Fibroblast of skin of abdomen (primary cell): Measurements from ENCODE around the gene PC.

ENCODE experiments used
- DNase-seq: peaks from one replicate; pipeline ENCODE4 v3.0.0-alpha.2; 2013

Gene PC

GRCh38 chr11:66951135-66951534, 7.0 kb downstream of the PC start:
- DNase-seq = no peak

GRCh38 chr11:66950112-66950535, 8.1 kb downstream of the PC start:
- DNase-seq = peak; percentile 65

GRCh38 chr11:66938582-66939135, 19.5 kb downstream of the PC start:
- DNase-seq = no peak

- DNase-seq = no peak
These were observed 20.9 kb downstream of the PC start for GRCh38 chr11:66937193-66937733.

GRCh38 chr11:66936311-66936711, 21.9 kb downstream of the PC start:
- DNase-seq = peak; percentile 80

- DNase-seq = peak; percentile 79
These were observed 23.0 kb downstream of the PC start for GRCh38 chr11:66934950-66935779.

- DNase-seq = peak; percentile 44
These were observed 24.7 kb downstream of the PC start for GRCh38 chr11:66933531-66933930.

GRCh38 chr11:66932543-66932942, 25.6 kb downstream of the PC start:
- DNase-seq = no peak

GRCh38 chr11:66929753-66930152, 28.4 kb downstream of the PC start:
- DNase-seq = no peak

GRCh38 chr11:66924272-66924671, 33.9 kb downstream of the PC start:
- no peak for DNase-seq

- no peak for DNase-seq
These were observed 35.6 kb downstream of the PC start for GRCh38 chr11:66922551-66922950.

GRCh38 chr11:66920978-66921784, 37.0 kb downstream of the PC start:
- DNase-seq = no peak

GRCh38 chr11:66919923-66920322, 38.3 kb downstream of the PC start:
- no peak for DNase-seq

- DNase-seq = no peak
These were observed 39.4 kb downstream of the PC start for GRCh38 chr11:66918741-66919140.

GRCh38 chr11:66915866-66916265, 42.3 kb downstream of the PC start:
- no peak for DNase-seq

- no peak for DNase-seq
These were observed 42.9 kb downstream of the PC start for GRCh38 chr11:66915046-66915832.

GRCh38 chr11:66914505-66914904, 43.7 kb downstream of the PC start:
- no peak for DNase-seq

- DNase-seq = no peak
These were observed 45.3 kb downstream of the PC start for GRCh38 chr11:66912911-66913310.

- DNase-seq = no peak
These were observed 45.8 kb downstream of the PC start for GRCh38 chr11:66912361-66912760.

GRCh38 chr11:66910669-66911068, 47.5 kb downstream of the PC start:
- DNase-seq = no peak

- DNase-seq = no peak
These were observed 48.2 kb downstream of the PC start for GRCh38 chr11:66910016-66910415.

GRCh38 chr11:66909181-66909580, 49.0 kb downstream of the PC start:
- no peak for DNase-seq
